ENCODE data around the gene XRCC1.

Gene XRCC1

GRCh38 chr19:43570174-43570791 is 5.0 kb downstream of the XRCC1 start:
- DNase-seq (ENCODE audit: low spot score): no peak
- no peak for TF ChIP-seq CTCF (IDR thresholded peaks at IDR 0.05; ENCODE audit: extremely low read depth, missing control alignments)

- TF ChIP-seq CTCF (IDR thresholded peaks at IDR 0.05; ENCODE audit: extremely low read depth, missing control alignments): no peak
These were observed 5.7 kb downstream of the XRCC1 start for GRCh38 chr19:43569657-43570056.

GRCh38 chr19:43564800-43565199 is 10.5 kb downstream of the XRCC1 start:
- DNase-seq (ENCODE audit: low spot score): no peak
- no peak for TF ChIP-seq CTCF (IDR thresholded peaks at IDR 0.05; ENCODE audit: extremely low read depth, missing control alignments)

More at GRCh38 chr19:43569657-43570056, 5.7 kb downstream of the XRCC1 start:
- DNase-seq (ENCODE audit: low spot score): no peak

- no peak for TF ChIP-seq CTCF (IDR thresholded peaks at IDR 0.05; ENCODE audit: extremely low read depth, missing control alignments)
- DNase-seq (ENCODE audit: low spot score): no peak
These were observed 11.4 kb downstream of the XRCC1 start for GRCh38 chr19:43563816-43564457.

- DNase-seq (ENCODE audit: low spot score): no peak
- no peak for TF ChIP-seq CTCF (IDR thresholded peaks at IDR 0.05; ENCODE audit: extremely low read depth, missing control alignments)
These were observed 12.6 kb downstream of the XRCC1 start for GRCh38 chr19:43562698-43563241.

GRCh38 chr19:43562226-43562697 is 13.1 kb downstream of the XRCC1 start:
- no peak for DNase-seq (ENCODE audit: low spot score)
- no peak for TF ChIP-seq CTCF (IDR thresholded peaks at IDR 0.05; ENCODE audit: extremely low read depth, missing control alignments)
